SKM-1 treated with dmso at 0.1 percent for 144 hours (cell line): ENCODE data around the gene ALCAM.
A peak's percentile ranks its signal among the peaks of the same experiment; 100 is the strongest.

Source experiments
- DNase-seq: peaks from one replicate; lab custom pipeline; 2025; ENCODE audit not compliant: unreplicated experiment; lab: John Stamatoyannopoulos, UW

Gene ALCAM

GRCh38 chr3:105424412-105425152 lies 57.9 kb downstream of the ALCAM start:
- no peak for DNase-seq

- DNase-seq = no peak
These were observed 58.4 kb downstream of the ALCAM start for GRCh38 chr3:105425153-105425502.

GRCh38 chr3:105427332-105427731 lies 60.6 kb downstream of the ALCAM start:
- no peak for DNase-seq

DNA sequence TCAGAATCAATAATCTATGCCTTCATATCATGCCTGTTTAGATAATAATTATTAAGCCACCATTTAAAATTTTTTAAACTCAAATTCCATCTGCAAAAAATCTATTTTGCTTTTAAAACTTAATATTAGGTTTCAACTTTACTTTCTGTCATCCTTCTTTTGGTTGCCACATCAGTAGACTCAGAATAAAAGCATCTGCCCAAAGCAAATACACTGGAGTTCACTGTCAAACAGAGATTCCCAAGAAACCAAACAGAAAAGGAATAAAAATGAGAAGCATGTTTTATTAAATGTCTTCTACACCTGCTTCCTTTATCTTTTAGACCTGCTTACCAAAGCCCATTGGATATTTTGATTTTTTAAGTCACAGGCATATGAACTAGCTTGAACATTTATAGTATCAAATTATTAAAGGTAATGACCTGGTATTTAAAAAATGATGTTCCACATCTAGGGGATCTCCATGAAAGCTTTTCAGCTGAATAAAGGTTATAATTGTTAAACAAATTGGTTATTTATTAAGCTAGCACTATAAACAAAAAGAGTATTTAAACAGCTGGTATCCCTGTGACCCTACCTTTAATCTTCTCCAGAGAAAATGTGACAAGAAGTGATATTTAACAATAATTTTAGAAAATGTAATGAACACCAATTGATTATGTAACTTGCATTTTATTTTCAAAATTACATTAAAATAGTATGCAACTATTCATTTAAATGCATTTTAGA lies 62.5 kb downstream of the ALCAM start:
- no peak for DNase-seq

GRCh38 chr3:105430455-105430854 lies 63.7 kb downstream of the ALCAM start:
- peak; percentile 71 for DNase-seq

- no peak for DNase-seq
These were observed 64.5 kb downstream of the ALCAM start for GRCh38 chr3:105431200-105431599.

DNA sequence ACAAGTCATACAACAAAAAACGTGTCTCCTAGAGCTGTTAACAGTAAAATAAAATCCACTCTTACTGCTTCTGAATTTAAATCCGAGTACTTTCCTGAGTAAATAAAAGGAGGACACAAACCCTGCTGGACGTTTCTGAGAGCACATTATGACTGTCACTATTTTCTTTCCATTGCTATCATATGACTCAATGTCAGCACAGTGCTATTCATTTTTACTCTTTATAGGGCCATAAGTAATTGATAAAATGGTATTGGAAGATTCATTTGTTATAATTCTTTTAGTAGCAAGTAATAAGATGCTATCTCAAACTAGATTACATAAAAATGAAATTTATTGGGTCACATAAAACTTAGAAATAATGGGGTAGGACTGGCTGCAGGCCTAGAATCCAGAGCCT lies 68.6 kb downstream of the ALCAM start:
- DNase-seq = no peak

DNA sequence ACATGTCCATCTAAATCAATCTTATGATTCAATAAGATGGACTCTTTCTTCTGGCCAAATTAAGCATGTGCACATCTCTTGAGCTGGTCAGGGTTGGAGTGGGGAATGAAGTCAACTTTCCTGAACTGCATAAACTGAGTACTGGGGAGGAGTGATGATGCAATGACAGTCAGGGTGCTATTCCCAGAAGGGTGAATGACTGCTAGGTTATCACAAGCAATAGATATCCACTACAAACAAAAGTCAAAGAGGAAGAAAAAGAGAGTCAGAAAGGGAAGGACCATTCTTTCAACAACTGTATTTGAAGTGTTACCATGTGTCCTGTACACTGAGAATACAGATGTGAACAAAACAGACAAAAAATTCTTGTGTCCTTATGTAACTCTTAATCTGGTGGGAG lies 70.0 kb downstream of the ALCAM start:
- no peak for DNase-seq

DNA sequence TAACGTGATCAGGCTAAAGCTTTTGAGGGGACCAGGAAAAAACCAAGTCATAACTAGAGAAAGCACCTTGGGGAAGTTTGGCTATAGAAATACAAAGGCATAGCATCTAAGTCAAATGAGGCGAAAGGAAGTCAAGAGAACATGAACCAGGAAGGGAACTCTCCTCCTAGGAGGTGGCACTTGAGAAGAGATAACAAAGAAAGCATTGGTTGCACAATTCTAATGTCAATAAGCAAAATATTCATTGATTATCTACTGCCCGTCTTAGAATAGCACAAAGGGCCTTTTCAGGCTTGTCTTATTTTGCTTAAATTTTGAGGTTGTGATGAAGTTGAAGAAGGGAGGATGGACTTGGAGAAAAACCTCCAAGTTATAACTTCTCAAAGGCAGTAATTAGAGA lies 73.4 kb downstream of the ALCAM start:
- DNase-seq = no peak

GRCh38 chr3:105444725-105445124 lies 78.0 kb downstream of the ALCAM start:
- no peak for DNase-seq

- DNase-seq = no peak
These were observed 81.8 kb downstream of the ALCAM start for GRCh38 chr3:105448338-105448982.

GRCh38 chr3:105449414-105449813 lies 82.7 kb downstream of the ALCAM start:
- DNase-seq = no peak

GRCh38 chr3:105456017-105456416 lies 89.3 kb downstream of the ALCAM start:
- no peak for DNase-seq

DNA sequence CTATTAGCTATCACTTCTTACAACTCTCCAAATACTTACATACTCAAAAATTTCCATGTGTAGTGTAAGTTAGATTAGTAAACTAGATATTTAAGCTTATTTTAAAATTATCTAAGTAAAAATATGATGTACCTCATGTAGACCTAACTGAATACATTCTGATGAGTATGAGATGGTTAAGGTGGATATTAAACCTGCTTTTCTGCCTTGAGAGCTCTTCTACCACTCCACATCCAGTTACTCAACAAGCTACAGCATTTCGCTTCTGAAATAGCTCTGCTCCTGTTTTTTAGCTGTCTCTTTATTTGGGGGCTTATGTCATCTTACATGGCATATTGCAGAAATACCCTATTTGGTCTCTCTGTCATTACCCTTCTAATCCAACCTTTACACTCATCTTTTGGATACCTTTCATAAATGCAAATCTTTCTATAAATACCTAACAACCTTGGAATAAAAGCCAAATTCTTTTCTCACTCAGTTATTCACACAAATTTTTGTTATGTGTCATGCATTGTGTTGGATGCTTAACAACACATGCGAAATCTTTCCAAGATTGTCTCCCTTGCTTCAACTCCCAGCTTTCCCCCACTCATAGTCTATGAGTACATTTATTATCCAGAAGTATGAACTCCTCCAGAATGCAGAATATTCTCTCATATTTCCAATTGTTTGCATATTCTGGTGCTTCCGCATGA lies 92.0 kb downstream of the ALCAM start:
- DNase-seq = no peak

GRCh38 chr3:105459566-105460290 lies 93.0 kb downstream of the ALCAM start:
- no peak for DNase-seq

- DNase-seq = no peak
These were observed 96.9 kb downstream of the ALCAM start for GRCh38 chr3:105463620-105464019.

- no peak for DNase-seq
These were observed 98.6 kb downstream of the ALCAM start for GRCh38 chr3:105465251-105465853.

- no peak for DNase-seq
These were observed 99.4 kb downstream of the ALCAM start for GRCh38 chr3:105466072-105466471.

GRCh38 chr3:105466495-105467404 lies 100.0 kb downstream of the ALCAM start:
- DNase-seq = no peak

DNA sequence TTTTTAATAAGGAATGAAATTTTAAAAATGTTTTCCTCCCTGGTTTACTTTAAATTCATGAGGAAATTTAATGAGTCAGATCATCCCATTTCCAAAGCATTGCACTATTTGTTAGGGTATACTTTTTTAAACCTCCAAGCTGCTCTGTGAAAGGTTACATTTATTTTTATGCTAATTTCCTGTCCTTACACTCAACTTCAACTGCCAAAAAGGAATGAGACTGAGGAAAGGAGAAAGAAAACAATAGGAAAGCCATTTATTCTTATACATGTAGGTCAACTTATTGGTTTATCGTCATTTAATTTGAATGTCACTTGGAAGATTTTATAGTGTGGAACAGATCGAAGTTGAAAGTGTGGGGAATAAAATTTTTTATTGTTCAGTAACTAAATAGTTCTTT lies 104.1 kb downstream of the ALCAM start:
- no peak for DNase-seq
